ENCODE results near the gene HJV. TPM values are rescaled to one million over a fixed set of nuclear protein-coding genes. Genes with fewer than 3 reads are reported as not detected.

HJV gene
- total and polyA plus RNA-seq, 2 experiments from 2014 or later, result 3.0 to 5.7 TPM

DNA sequence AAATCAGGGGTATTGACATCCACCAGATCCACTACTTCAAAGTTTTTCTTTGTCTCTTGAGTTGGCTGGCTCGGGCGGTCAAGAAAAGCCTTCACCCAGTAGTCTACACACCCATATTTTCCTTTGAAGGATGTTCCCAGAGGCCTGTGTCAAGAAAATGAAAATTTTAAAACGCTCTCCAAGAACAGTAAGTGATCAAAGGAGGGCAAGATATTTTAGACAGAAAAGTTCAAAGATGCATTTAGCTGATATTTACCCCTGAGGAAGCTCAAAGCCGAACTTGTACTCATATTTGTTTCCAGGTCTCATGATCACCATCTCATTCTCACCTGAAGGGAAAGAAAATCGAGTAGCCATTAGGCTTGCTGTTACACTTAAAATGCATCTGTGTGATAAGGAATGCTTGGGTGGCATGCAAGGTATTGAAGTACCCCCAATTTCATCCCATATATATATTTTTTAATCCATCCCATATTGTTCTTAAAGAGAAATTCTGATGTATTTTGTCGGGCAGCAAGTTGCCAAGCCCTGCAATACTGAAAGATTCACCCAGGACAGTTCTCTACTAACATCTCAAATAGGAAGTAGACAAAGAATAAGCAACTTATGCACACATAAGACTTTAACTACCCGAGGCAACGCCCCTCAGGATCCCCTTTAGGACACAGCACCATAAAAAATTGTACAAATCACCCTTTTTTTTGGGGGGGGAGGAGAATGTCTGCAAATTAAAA, 26.2 kb downstream of the HJV start:
- Histone ChIP-seq H3K9me3 (ENCODE audit: low read depth) (no peaks in the 10 kb centered on the region), H3K4me2 (peak overlapping the region; percentile 84), H3K9me2 (replicated peaks; ENCODE audit: insufficient read depth) (no peaks in the 10 kb centered on the region), H3K4me3 (peak overlapping the region; percentile 88), H2AFZ (no peak overlapping the region), H4K20me1 (ENCODE audit: insufficient read depth, poor library complexity, severe bottlenecking) (peaks cover 36% of the 10 kb centered on the region), H3K27me3 (no peaks in the 10 kb centered on the region), H3K79me2 (peaks cover 41% of the 10 kb centered on the region), H3K27ac (peak overlapping the region; percentile 81), H3K4me1 (ENCODE audit: insufficient read depth) (peaks cover 21% of the 10 kb centered on the region), H3K36me3 (replicated peaks; ENCODE audit: insufficient read depth, low read depth) (peaks cover 6% of the 10 kb centered on the region)
- TF ChIP-seq EZH2 (IDR thresholded peaks at IDR 0.05; ENCODE audit: borderline replicate concordance) (no peak), EZH2phosphoT487 (IDR thresholded peaks at IDR 0.05; ENCODE audit: low read depth, severe bottlenecking, unreplicated experiment) (no peak)
- TF ChIP-seq, protein P1, sequence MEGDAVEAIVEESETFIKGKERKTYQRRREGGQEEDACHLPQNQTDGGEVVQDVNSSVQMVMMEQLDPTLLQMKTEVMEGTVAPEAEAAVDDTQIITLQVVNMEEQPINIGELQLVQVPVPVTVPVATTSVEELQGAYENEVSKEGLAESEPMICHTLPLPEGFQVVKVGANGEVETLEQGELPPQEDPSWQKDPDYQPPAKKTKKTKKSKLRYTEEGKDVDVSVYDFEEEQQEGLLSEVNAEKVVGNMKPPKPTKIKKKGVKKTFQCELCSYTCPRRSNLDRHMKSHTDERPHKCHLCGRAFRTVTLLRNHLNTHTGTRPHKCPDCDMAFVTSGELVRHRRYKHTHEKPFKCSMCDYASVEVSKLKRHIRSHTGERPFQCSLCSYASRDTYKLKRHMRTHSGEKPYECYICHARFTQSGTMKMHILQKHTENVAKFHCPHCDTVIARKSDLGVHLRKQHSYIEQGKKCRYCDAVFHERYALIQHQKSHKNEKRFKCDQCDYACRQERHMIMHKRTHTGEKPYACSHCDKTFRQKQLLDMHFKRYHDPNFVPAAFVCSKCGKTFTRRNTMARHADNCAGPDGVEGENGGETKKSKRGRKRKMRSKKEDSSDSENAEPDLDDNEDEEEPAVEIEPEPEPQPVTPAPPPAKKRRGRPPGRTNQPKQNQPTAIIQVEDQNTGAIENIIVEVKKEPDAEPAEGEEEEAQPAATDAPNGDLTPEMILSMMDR (IDR thresholded peaks at IDR 0.05; ENCODE audit: poor library complexity), result no peak
- DNase-seq (ENCODE audit: low spot score), result no peak
- 31% methylated on average over 8 of the region's 8 CpGs for WGBS (ENCODE audit: low lambda C conversion rate, missing lambda C conversion rate)

DNA sequence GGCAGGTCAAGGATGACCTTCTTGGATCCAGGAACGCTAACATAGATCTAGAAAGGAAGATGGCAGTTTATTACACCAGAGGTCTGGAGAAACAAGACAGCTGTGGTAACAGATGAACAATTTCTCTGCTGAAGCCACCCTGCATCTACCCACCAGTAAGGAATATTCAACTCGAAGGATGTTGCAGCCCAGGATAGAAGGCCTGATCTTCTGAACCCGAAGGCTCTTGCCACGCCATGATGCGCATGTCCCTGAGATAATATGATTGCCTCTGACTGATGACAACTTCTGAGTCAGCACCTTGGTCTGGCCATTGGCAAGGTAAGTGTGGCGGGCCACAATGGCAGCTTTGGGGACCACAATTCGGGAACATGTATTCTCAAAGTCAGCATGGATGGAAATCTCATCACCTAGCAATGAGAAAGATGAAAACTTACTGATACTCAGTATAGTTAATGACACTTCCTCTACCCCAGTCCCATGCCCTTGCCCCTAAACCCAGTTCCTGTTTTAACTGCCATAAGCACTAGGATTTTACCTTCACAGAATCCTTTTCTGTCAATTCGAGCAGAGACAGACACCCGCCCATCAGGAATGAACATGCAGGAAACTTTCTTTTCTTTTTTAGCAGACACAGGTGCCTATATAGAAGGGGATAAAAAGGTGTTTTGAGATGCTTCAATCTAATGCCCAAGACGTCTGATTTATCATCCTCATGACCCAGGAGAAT, 27.0 kb downstream of the HJV start:
- WGBS (ENCODE audit: low lambda C conversion rate, missing lambda C conversion rate), result 80% methylated on average over 10 of the region's 10 CpGs
- Histone ChIP-seq H3K4me1 (ENCODE audit: insufficient read depth) (peaks cover 15% of the 10 kb centered on the region), H3K27me3 (no peaks in the 10 kb centered on the region), H3K4me2 (peak overlapping the region; percentile 84), H4K20me1 (ENCODE audit: insufficient read depth, poor library complexity, severe bottlenecking) (peaks cover 36% of the 10 kb centered on the region), H3K79me2 (peaks cover 41% of the 10 kb centered on the region), H3K9me2 (replicated peaks; ENCODE audit: insufficient read depth) (no peaks in the 10 kb centered on the region), H3K4me3 (peak overlapping the region; percentile 88), H3K36me3 (replicated peaks; ENCODE audit: insufficient read depth, low read depth) (peaks cover 6% of the 10 kb centered on the region), H2AFZ (no peak overlapping the region), H3K27ac (peak overlapping the region; percentile 81), H3K9me3 (ENCODE audit: low read depth) (no peaks in the 10 kb centered on the region)
- no peak for TF ChIP-seq EZH2phosphoT487 (IDR thresholded peaks at IDR 0.05; ENCODE audit: low read depth, severe bottlenecking, unreplicated experiment)
- TF ChIP-seq, protein P1 (IDR thresholded peaks at IDR 0.05; ENCODE audit: poor library complexity), result no peak
- TF ChIP-seq EZH2 (IDR thresholded peaks at IDR 0.05; ENCODE audit: borderline replicate concordance), result no peak
- DNase-seq (ENCODE audit: low spot score), result no peak

DNA sequence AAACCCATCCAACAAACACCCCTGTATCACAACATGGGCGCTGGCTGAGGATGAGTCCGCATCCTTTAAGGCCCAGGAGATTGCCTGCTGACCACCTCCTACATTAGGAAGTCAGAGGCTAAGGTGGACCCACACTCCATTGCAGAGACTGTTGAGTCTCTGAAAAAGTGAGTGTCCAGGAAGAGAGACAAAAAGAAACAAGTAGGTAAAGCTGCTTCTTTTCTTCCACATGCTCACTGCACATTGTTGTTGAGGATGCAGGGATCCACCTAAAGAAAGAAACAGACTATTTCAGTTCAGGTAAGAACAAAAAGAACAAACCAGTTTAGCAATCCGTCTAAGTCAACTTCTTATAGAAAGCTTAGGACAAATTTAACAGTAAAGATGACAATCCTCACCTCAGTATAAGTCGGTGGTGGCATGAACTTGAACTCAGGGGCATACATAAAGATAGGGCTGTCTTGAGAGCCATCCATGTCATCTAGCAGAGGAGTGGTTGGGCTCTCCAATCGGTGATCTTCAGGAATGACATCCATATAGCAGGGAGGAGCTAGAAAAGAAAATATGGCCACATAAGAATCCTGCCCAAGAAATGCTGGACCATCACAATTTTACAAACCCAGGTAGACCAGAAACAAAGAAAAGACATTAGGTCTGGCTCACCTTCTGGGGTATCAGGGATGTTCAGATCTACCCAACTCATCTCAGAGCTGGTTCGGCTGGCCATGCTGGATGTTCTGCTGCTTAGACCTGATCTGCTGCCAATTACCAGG, 27.7 kb downstream of the HJV start:
- Histone ChIP-seq H3K9me3 (ENCODE audit: low read depth) (no peaks in the 10 kb centered on the region), H3K4me1 (ENCODE audit: insufficient read depth) (peaks cover 14% of the 10 kb centered on the region), H3K27me3 (no peaks in the 10 kb centered on the region), H3K4me3 (peak overlapping the region; percentile 88), H3K36me3 (replicated peaks; ENCODE audit: insufficient read depth, low read depth) (peaks cover 6% of the 10 kb centered on the region), H3K9me2 (replicated peaks; ENCODE audit: insufficient read depth) (no peaks in the 10 kb centered on the region), H3K79me2 (peaks cover 41% of the 10 kb centered on the region), H3K27ac (peak overlapping the region; percentile 81), H2AFZ (no peak overlapping the region), H3K4me2 (peak overlapping the region; percentile 84), H4K20me1 (ENCODE audit: insufficient read depth, poor library complexity, severe bottlenecking) (peaks cover 36% of the 10 kb centered on the region)
- no peak for TF ChIP-seq EZH2phosphoT487 (IDR thresholded peaks at IDR 0.05; ENCODE audit: low read depth, severe bottlenecking, unreplicated experiment)
- TF ChIP-seq, protein P1 (IDR thresholded peaks at IDR 0.05; ENCODE audit: poor library complexity), result no peak
- TF ChIP-seq EZH2 (IDR thresholded peaks at IDR 0.05; ENCODE audit: borderline replicate concordance), result no peak
- WGBS (ENCODE audit: low lambda C conversion rate, missing lambda C conversion rate), result 85% methylated on average over 6 of the region's 6 CpGs
- no peak for DNase-seq (ENCODE audit: low spot score)

All from hepatocyte (in vitro differentiated cells).